Endothelial cell of umbilical vein (primary cell): Measurements from ENCODE around the gene CNNM2. TPM values are rescaled to one million over a fixed set of nuclear protein-coding genes. Genes with fewer than 3 reads are reported as not detected.

Experiments
- BruUV-seq: library from RNA; stranded (reverse); fragments of 400-500 nt; replicated peaks from 2 replicates; lab custom pipeline; 2021; lab: Mats Ljungman, UMichigan
- CTCF ChIA-PET: fragments of 300-600, 350-600 bp; sonication (Branson Sonifier 250); formaldehyde crosslinking; loops from one replicate; lab custom pipeline; 2021; ENCODE audit warnings: antibody characterized with exemption, inconsistent platforms; lab: Charles Lee
- POLR2A ChIA-PET: fragments of 300-600, 350-600 bp; sonication (Branson Sonifier 250); formaldehyde crosslinking; loops from one replicate; lab custom pipeline; 2021; ENCODE audit warnings: antibody characterized with exemption, inconsistent platforms; lab: Charles Lee
- DNase-seq: peaks from one replicate; pipeline ENCODE4 v3.0.0-alpha.2; 2011; ENCODE audit warnings: low read depth, low spot score
- FAIRE-seq: peaks from 2 replicates; lab custom pipeline; 2011; peaks lifted over from hg19 to GRCh38; lab: Jason Lieb, UNC
- H2AFZ ChIP-seq: 2 replicates; pipeline ENCODE4 v1.6.0; 2012; ENCODE audit warnings: low read depth, low read length, control low read depth, inconsistent platforms
- H3K27ac ChIP-seq: 2 replicates; pipeline ENCODE4 v1.5.1; 2011; ENCODE audit warnings: low read depth, mild to moderate bottlenecking, control low read depth, low read length, moderate library complexity; ENCODE audit not compliant: insufficient read depth
- H3K27me3 ChIP-seq, 2 experiments: 2 replicates each; pipeline versions ENCODE4 v1.6.0 to v1.6.1; 2011; ENCODE audit warnings: low read length in 2 of 2, mixed read lengths in 1 of 2; ENCODE audit not compliant: control insufficient read depth in 2 of 2, insufficient read depth in 2 of 2
- H3K36me3 ChIP-seq, 2 experiments: 2 replicates in 1 of 2; 3 replicates in 1 of 2; pipeline ENCODE4 v1.5.1; 2011; ENCODE audit warnings: low read length in 2 of 2, mild to moderate bottlenecking in 1 of 2, moderate library complexity in 1 of 2; ENCODE audit not compliant: control insufficient read depth in 2 of 2, insufficient read depth in 2 of 2; ENCODE audit errors: extremely low read depth in 1 of 2
- H3K4me1 ChIP-seq: 3 replicates; pipeline ENCODE4 v1.5.1; 2011; ENCODE audit warnings: mild to moderate bottlenecking, low read length; ENCODE audit not compliant: control insufficient read depth, insufficient read depth; ENCODE audit errors: extremely low read depth
- H3K4me2 ChIP-seq: 2 replicates; pipeline ENCODE4 v1.6.1; 2011; ENCODE audit warnings: low read length, control low read depth, mixed read lengths; ENCODE audit not compliant: insufficient read depth
- H3K4me3 ChIP-seq, 3 experiments: fragments of 200-600 bp in 1 of 3; sonication (generic), shearing (Covaris generic) in 1 of 3; replicated peaks in 1 of 3; 2 replicates each; pipeline ENCODE4 v1.5.1; 2011 to 2016; ENCODE audit warnings: control low read depth in 3 of 3, low read length in 3 of 3, mild to moderate bottlenecking in 2 of 3, inconsistent platforms in 1 of 3, low read depth in 1 of 3, moderate library complexity in 1 of 3; ENCODE audit not compliant: insufficient read depth in 1 of 3
- H3K79me2 ChIP-seq: 2 replicates; pipeline ENCODE4 v1.6.0; 2012; ENCODE audit warnings: low read length, inconsistent platforms; ENCODE audit not compliant: control insufficient read depth, insufficient read depth
- H3K9ac ChIP-seq: replicated peaks from 2 replicates; pipeline ENCODE3; 2011; ENCODE audit warnings: low read length, control low read depth; ENCODE audit not compliant: insufficient read depth; ENCODE audit errors: extremely low read depth
- H3K9me1 ChIP-seq: replicated peaks from 3 replicates; pipeline ENCODE4 v1.6.0; 2011; ENCODE audit warnings: mild to moderate bottlenecking, low read length; ENCODE audit not compliant: control insufficient read depth, insufficient read depth; ENCODE audit errors: extremely low read depth
- H3K9me3 ChIP-seq: replicated peaks from 2 replicates; pipeline ENCODE4 v1.5.1; 2012; ENCODE audit warnings: low read length, inconsistent platforms; ENCODE audit not compliant: control insufficient read depth, insufficient read depth
- H4K20me1 ChIP-seq: replicated peaks from 2 replicates; pipeline ENCODE3; 2011; ENCODE audit warnings: mild to moderate bottlenecking, low read length; ENCODE audit not compliant: control insufficient read depth, insufficient read depth; ENCODE audit errors: extremely low read depth
- EZH2 ChIP-seq: IDR thresholded peaks from 2 replicates; pipeline ENCODE4 v1.6.1; 2012; ENCODE audit warnings: borderline replicate concordance, low read depth, mild to moderate bottlenecking, moderate library complexity, low read length, inconsistent platforms; ENCODE audit not compliant: severe bottlenecking
- FOS ChIP-seq: IDR thresholded peaks from 2 replicates; pipeline ENCODE4 v1.6.1; 2011; ENCODE audit warnings: mild to moderate bottlenecking, low read length, moderate library complexity, borderline replicate concordance; ENCODE audit not compliant: insufficient read depth
- GATA2 ChIP-seq: IDR thresholded peaks from 2 replicates; pipeline ENCODE4 v1.7.0; 2011; ENCODE audit warnings: low read depth, mild to moderate bottlenecking, moderate library complexity, mixed read lengths, low read length; ENCODE audit not compliant: insufficient read length, insufficient read depth
- JUN ChIP-seq: IDR thresholded peaks from 2 replicates; pipeline ENCODE4 v1.6.1; 2011; ENCODE audit warnings: borderline replicate concordance, low read depth; ENCODE audit not compliant: insufficient read length, insufficient read depth
- MAX ChIP-seq: IDR thresholded peaks from 2 replicates; pipeline ENCODE4 v1.6.1; 2011; ENCODE audit not compliant: insufficient read depth, insufficient read length
- MYC ChIP-seq: IDR thresholded peaks from one replicate; pipeline ENCODE4 v1.6.1; 2011; ENCODE audit warnings: mild to moderate bottlenecking, low read depth, low read length
- POLR2AphosphoS5 ChIP-seq: IDR thresholded peaks from 2 replicates; pipeline ENCODE4 v1.6.1; 2012; ENCODE audit warnings: low read depth, mild to moderate bottlenecking, control low read depth, low read length, moderate library complexity; ENCODE audit not compliant: insufficient read depth
- dilution Hi-C: fragments of 300-500 bp; cut with MboI; formaldehyde crosslinking; loops from one replicate; pipeline ENCODE4 v1.15.0; 2019; ENCODE audit warnings: low sequenced_read_pairs; ENCODE audit not compliant: extremely low pct_ligation_motif_present
- intact Hi-C: fragments of 100-400 bp; cut with micrococcal nuclease; formaldehyde crosslinking; loops from one replicate; pipeline ENCODE4 v1.10.0; 2022
- polyA plus RNA-seq, 4 experiments: library from polyadenylated mRNA; depleted of rRNA in 3 of 4; stranded (reverse) in 3 of 4; unstranded in 1 of 4; fragments of >200 nt; gene quantifications; 2 replicates each; pipeline versions ENCODE4 v1.2.1 to v1.2.3, GENCODE V29; 2011 to 2012; ENCODE audit warnings: missing spikeins in 1 of 4
- total RNA-seq: library from RNA; stranded (reverse); gene quantifications from 2 replicates; pipeline ENCODE4 v1.2.3, GENCODE V29; 2021

CNNM2 gene
- total and polyA plus RNA-seq, 2 donors (not counting 3 experiments of a cell fraction or from before 2014, with no cell fraction given): 1.9 to 3.0 TPM

GRCh38 chr10:102926842-102927241, 8.7 kb downstream of the CNNM2 start:
- intact Hi-C loops: no loop called here
- ChIA-PET CTCF (interaction anchor here (3.0 kb wide), 1 partner anchor 317 kb away, joined by 13 read pairs; no protein-coding TSS in a partner anchor), POLR2A (no interaction called here)
- no TSS peak for BruUV-seq
- H4K20me1 ChIP-seq: no peaks in the 10 kb centered on the region
- FAIRE-seq (no peak), DNase-seq (no peak)
- TF ChIP-seq MYC (no peak), FOS (no peak), MAX (no peak), EZH2 (no peak), POLR2AphosphoS5 (no peak), GATA2 (no peak), JUN (no peak)
- no peaks in the 10 kb centered on the region for H3K36me3 ChIP-seq
- no peak overlapping the region for H3K4me3 ChIP-seq
- no peaks in the 10 kb centered on the region for H3K4me1 ChIP-seq
- dilution Hi-C loops: no loop called here
- H3K4me2 ChIP-seq: no peak overlapping the region
- no peaks in the 10 kb centered on the region for H3K9me3 ChIP-seq
- H3K79me2 ChIP-seq: no peaks in the 10 kb centered on the region
- no peak overlapping the region for H2AFZ ChIP-seq
- no peaks in the 10 kb centered on the region for H3K9me1 ChIP-seq
- H3K27me3 ChIP-seq: peaks cover 0 to 2% of the 10 kb centered on the region in 2 experiments
- H3K9ac ChIP-seq: no peak overlapping the region
- H3K27ac ChIP-seq: no peak overlapping the region
